ENCODE results near the gene HDGFL3.
A peak's percentile ranks its signal among the peaks of the same experiment; 100 is the strongest.

Gene HDGFL3

DNA sequence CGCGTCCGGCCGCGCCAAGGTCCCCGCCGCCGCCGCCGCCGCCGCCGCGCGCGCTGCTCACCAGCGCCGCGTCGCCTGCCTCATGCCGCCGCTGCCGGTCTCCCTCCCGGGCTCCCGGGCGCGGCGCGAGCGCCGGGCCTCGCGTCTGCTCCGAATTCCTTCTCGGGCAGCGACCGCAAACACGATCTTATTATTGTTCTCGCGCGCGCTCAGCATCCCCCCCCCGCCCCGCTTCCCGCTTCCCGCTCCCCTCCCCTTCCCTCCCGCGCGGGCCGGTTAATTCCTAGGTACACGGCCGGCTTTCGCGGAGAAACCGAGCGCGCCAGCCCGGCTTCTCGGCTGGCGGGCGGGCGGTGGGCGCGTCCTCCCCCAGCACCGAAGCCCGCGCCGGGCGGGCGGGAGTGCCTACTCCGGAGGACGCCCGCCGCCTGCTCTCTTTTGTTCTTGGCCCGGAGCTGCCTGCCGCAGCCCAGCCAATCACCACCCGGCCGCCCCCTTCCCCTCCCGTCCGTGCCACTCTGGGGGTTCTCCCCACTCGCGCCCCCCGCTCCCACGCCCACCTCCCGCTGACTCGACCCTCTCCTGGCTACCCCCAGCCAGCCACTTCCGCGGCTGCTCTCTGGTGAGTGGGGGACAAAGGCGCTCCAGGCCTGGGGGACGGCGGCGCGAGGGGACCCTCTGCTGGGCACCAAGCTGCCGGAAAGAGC lies at the start of gene HDGFL3:
Gene HDGFL3 (minus strand): TSS at position 164 of the 707 bp plus-strand sequence. CDS start 409 bp downstream, outside the sequence.
- TF ChIP-seq, protein P1, sequence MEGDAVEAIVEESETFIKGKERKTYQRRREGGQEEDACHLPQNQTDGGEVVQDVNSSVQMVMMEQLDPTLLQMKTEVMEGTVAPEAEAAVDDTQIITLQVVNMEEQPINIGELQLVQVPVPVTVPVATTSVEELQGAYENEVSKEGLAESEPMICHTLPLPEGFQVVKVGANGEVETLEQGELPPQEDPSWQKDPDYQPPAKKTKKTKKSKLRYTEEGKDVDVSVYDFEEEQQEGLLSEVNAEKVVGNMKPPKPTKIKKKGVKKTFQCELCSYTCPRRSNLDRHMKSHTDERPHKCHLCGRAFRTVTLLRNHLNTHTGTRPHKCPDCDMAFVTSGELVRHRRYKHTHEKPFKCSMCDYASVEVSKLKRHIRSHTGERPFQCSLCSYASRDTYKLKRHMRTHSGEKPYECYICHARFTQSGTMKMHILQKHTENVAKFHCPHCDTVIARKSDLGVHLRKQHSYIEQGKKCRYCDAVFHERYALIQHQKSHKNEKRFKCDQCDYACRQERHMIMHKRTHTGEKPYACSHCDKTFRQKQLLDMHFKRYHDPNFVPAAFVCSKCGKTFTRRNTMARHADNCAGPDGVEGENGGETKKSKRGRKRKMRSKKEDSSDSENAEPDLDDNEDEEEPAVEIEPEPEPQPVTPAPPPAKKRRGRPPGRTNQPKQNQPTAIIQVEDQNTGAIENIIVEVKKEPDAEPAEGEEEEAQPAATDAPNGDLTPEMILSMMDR (IDR thresholded peaks at IDR 0.05): peak; percentile 44; the same call in 1 of the 2 replicates

DNA sequence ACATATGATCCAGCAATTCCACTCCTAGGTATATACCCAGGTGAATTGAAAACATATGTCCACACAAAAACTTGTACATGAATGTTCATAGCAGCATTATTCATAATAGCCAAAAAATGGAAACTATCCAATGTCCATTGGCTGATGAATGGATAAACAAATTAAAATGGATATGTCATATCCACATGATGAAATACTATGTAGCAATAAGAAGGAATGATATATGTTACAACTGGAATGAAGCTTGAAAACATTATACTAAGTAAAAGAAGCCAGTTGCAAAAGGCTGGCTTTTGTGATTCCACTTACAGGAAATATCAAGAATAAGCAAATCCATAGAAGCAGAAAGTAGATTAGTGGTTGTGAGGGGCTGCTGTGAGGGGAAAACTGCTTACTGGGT lies 43.2 kb upstream of the HDGFL3 start:
- TF ChIP-seq, protein P1 (IDR thresholded peaks at IDR 0.05): no peak

DNA sequence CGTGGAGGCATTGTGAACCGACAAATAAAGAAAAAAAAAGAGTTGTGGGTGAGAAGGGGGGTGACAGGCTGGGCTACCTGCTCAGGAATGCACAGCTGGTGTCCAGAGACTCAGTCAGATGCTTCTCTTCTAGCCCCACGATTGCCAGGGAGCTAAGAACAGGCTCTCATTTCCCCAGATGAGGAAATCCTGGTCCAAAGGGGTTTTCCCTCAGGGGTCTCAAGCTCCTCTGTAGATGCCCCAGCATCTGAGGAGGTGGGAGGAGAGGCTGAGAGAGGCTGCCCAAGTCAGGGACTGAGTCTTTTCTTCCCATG lies 41.4 kb upstream of the HDGFL3 start:
- TF ChIP-seq, protein P1 (IDR thresholded peaks at IDR 0.05): no peak

DNA sequence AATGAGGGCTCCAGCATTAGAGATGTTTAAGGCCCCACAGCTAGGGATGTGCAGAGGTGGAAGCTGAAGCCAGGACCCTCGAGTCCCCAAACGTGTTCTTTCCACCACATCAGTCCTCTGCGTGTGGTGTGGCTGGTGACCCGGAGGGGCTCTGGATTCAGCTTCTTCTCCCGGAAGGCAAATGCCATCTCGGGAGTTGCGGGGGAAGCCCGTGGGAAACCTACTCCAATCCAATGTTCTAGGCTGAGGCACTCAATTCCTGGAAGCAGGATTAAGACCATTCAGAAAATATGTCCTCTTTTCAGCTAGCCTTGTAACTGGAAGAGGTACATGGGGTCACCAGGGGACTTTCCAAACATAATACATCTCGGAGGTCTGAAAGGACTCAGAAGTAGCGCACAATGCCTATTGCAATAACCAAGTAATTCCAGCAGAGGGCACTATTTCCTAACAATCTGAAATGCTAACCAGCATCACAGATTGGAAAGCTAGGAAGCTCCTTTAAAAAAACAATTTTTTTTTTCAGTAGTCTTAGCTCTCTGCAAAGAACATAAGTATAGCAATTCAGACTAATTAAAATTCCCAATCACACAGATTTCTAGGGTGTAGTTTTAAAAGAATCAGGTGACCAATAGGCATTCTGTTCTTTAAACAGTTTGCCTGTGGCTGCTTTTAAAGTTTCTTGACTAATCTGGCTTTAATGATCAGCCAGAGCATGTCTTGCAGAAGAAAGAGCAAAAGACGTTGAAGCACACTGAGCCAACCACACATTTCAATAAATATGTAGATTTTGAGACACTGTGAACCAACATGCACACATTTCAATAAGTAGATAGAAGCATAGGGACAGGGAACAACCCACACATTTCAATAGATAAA lies 40.8 kb upstream of the HDGFL3 start:
- TF ChIP-seq, protein P1 (IDR thresholded peaks at IDR 0.05): peak; percentile 87

DNA sequence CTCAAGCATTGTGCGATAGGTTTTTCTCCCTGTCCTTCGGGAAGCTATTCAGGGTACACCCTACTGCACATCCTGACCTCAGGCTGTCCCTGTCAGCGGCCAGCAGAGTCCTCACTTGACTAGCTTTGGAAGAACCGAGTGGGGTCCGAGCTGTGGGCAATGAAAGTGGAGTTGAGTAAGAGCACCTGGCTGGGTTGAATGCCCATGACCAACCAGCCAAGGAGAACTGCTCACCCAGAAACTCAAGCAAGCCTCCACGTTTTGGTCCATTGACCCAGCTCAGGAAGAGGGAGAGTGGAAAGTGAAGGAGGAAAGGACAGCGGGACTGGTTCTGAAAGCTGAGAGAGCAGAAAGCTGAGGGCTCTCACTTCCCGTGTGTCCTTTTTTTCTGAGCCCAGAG lies 36.0 kb upstream of the HDGFL3 start:
- TF ChIP-seq, protein P1 (IDR thresholded peaks at IDR 0.05): no peak

DNA sequence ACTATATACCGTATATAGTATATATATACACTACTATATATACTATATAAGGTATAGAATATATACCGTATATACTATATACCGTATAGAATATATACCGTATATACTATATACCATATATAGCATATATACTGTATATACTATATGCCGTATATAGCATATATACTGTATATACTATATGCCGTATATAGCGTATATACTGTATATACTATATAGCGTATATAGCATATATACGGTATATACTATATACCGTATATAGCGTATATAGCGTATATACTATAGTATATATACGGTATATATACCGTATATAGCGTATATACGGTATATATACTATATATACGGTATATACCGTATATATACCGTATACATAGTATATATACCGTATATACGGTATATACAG lies 22.6 kb upstream of the HDGFL3 start:
- TF ChIP-seq, protein P1 (IDR thresholded peaks at IDR 0.05): no peak

DNA sequence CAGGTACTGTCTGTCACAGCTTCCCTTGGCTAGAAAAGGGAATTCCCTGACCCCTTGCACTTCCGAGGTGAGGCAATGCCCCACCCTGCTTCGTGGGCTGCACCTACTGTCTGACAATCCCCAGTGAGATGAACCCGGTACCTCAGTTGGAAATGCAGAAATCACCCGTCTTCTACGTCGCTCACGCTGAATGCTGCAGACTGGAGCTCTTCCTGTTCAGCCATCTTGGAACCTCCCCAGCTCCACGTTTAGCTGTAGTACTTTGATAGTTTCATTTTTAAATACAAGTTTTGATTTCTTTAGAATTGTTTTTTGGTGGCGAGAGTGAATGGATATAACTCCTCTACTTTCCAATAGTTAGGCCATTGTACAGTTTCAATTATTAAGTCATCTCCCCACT lies 17.8 kb upstream of the HDGFL3 start:
- TF ChIP-seq, protein P1 (IDR thresholded peaks at IDR 0.05): no peak

Measured in LNCAP (cell line).